Breast epithelium (tissue), 3 donors: ENCODE data around the gene MRPL39.

Source experiments
- CTCF ChIP-seq, 3 donors: fragments of 450-650 bp; IDR thresholded peaks; one replicate each; pipeline ENCODE4 v1.5.1; 2016 to 2017; ENCODE audit warnings: antibody characterized with exemption in 3 of 3, mild to moderate bottlenecking in 3 of 3, moderate library complexity in 3 of 3
- POLR2A ChIP-seq: fragments of 450-650 bp; IDR thresholded peaks from one replicate; pipeline ENCODE4 v1.6.1; 2016; ENCODE audit warnings: antibody characterized with exemption, mild to moderate bottlenecking, moderate library complexity
- POLR2AphosphoS5 ChIP-seq, 3 donors: sonication (generic); formaldehyde crosslinking; IDR thresholded peaks; one replicate each; pipeline ENCODE4 v1.6.1; 2017; ENCODE audit warnings: antibody characterized with exemption in 3 of 3

GRCh38 chr21:25535849-25536248 is 71.4 kb downstream of the MRPL39 start:
- no peak for TF ChIP-seq CTCF (IDR thresholded peaks at IDR 0.05)
- no peak for TF ChIP-seq POLR2AphosphoS5 (IDR thresholded peaks at IDR 0.05)
- no peak for TF ChIP-seq POLR2A
